Stimulated activated naive CD8-positive, alpha-beta T cell treated with anti-CD3 and anti-CD28 coated beads, Interleukin-15, amount 100 ng/mL, for 72 hours (primary cell): ENCODE data around the gene NETO2.
"Not testable (repeated sequence)": the region's sequence is repeated elsewhere in the genome, so short reads cannot be mapped to it uniquely, and the experiment has no call there.

ENCODE experiments used
- ATAC-seq: fragments of 150-1000 bp; cut with Tn5 transposase; 2 replicates; pipeline ENCODE4 v1.10.0; 2021; ENCODE audit warnings: mild to moderate bottlenecking, moderate library complexity
- DNase-seq, 2 donors: peaks; one replicate each; pipeline ENCODE4 v3.0.0; 2021 to 2022
- H3K27ac Mint-ChIP-seq, 2 donors: one replicate each; pipeline ENCODE4 v1.8.0; 2022; ENCODE audit warnings: mild to moderate bottlenecking in 2 of 2, mixed read lengths in 2 of 2, moderate library complexity in 2 of 2
- H3K27me3 Mint-ChIP-seq: one replicate; pipeline ENCODE4 v1.8.0; 2022; ENCODE audit warnings: mixed read lengths
- H3K4me1 Mint-ChIP-seq: one replicate; pipeline ENCODE4 v1.8.0; 2022; ENCODE audit warnings: mild to moderate bottlenecking, mixed read lengths
- H3K4me3 Mint-ChIP-seq, 2 donors: one replicate each; pipeline ENCODE4 v1.8.0; 2022; ENCODE audit warnings: mild to moderate bottlenecking in 2 of 2, mixed read lengths in 2 of 2, moderate library complexity in 1 of 2
- H3K9me3 Mint-ChIP-seq, 2 donors: one replicate each; pipeline ENCODE4 v1.8.0; 2022; ENCODE audit warnings: mixed read lengths in 2 of 2

The NETO2 gene, protein sequence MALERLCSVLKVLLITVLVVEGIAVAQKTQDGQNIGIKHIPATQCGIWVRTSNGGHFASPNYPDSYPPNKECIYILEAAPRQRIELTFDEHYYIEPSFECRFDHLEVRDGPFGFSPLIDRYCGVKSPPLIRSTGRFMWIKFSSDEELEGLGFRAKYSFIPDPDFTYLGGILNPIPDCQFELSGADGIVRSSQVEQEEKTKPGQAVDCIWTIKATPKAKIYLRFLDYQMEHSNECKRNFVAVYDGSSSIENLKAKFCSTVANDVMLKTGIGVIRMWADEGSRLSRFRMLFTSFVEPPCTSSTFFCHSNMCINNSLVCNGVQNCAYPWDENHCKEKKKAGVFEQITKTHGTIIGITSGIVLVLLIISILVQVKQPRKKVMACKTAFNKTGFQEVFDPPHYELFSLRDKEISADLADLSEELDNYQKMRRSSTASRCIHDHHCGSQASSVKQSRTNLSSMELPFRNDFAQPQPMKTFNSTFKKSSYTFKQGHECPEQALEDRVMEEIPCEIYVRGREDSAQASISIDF

DNA sequence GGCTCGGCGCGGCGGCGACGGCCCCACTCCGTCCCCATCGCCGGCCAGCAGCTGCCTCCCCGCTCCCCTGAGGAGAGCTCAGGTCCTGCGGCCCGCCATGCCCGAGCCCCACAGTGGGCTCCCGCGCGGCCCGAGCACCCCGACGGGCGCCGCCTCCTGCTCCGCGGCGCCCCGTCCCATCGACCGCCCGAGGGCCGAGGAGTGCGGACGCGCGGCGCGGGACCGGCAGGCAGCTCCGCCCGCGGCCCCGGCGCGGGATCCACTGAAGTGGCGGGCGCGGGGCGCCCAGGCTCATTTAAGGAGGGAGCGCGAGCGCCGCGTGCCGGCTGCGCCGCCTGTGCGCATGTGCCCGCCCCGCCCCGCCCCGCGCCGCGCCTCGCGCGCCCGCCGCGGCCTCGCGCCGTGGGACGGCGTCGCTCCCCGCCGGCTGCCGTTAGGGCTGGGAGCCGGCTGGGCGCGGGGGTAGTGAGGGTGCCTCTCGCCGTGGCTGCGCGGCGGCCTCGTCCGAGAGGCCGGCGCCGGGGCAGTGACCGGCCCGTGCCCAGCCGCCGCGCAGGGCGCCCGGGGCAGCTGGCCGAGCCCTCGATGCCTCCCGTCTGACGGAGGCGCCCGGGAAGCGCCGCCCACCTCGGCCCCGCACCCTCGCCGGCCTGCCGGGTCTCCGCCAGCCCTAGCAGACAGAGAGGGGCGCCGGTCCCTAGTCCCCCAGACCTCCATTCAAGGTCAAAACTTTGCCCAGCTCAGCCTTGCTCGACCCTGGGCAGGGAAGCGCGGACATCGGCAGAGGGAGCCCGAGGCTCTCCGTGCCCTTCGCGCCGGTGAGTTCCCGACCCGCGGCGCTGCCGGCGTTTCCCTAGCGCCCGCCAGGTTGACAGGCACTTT, at the start of gene NETO2:
Gene NETO2, minus strand, starts transcription at position 269 of the 882 bp plus-strand sequence. CDS start 333 bp downstream, outside the sequence.
- Mint-ChIP-seq H3K9me3 (no peaks in the 10 kb centered on the region), H3K27me3 (peaks cover 45% of the 10 kb centered on the region), H3K4me1 (peaks cover 19% of the 10 kb centered on the region), H3K4me3 (peak within 1 kb of the TSS; percentile 89 to 91), H3K27ac (peak within 1 kb of the TSS in 1 of 2 donors; percentile 59)
- peak; percentile 76 for ATAC-seq
- DNase-seq: peak; percentile 58 to 69

DNA sequence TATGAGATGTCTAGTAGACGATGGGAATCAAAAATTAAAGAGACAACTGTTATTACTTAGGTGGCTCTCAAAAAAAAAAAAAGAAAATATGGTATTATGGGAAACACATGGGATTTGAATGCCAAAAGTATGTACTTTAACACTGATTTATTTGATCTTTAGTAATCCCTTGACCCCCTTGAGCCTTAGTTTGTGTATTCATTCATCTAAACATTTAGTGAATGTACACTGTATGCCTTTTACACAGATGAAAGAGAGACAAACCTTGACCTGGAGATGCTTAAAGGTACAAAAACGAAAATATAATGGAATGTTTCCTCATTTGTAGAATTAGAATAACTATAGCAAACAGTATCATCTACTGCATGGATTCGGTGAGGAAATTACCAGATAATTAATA, 38.6 kb upstream of the NETO2 start:
- no peak for DNase-seq
- Mint-ChIP-seq H3K27ac (no peak overlapping the region), H3K4me1 (no peaks in the 10 kb centered on the region), H3K4me3 (no peak overlapping the region), H3K9me3 (peaks cover 0 to 14% of the 10 kb centered on the region in 2 donors), H3K27me3 (no peaks in the 10 kb centered on the region)
- ATAC-seq: no peak

DNA sequence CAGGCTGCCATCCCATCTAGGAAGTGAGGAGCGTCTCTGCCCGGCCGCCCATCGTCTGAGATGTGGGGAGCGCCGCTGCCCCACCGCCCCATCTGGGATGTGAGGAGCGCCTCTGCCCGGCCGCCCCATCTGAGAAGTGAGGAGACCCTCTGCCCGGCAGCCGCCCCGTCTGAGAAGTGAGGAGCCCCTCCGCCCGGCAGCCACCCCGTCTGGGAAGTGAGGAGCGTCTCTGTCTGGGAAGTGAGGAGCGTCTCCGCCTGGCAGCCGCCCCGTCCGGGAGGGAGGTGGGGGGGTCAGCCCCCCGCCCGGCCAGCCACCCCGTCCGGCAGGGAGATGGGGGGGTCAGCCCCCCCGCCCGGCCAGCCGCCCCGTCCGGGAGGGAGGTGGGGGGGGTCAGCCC, 37.3 kb upstream of the NETO2 start:
- not testable (repeated sequence) for DNase-seq, H3K4me1 Mint-ChIP-seq, H3K27ac Mint-ChIP-seq, H3K4me3 Mint-ChIP-seq, H3K27me3 Mint-ChIP-seq
- peaks cover 0 to 14% of the 10 kb centered on the region in 2 donors for H3K9me3 Mint-ChIP-seq
- ATAC-seq: peak; percentile 43

DNA sequence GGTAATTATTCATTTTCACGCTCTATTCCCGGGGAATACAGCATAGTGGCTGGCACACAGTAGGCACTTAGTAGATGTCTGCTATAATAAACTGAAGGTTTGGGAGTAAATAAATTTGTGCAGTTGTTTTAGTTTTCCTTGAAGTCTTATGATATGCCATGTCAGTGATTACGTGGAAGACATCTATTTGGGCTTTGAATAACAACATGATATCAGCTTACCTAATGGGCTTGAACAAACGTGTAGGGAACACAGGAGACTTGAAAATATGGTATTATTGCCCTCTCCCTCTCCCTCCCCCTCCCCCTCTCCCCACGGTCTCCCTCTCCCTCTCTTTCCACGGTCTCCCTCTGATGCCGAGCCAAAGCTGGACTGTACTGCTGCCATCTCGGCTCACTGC, 36.3 kb upstream of the NETO2 start:
- H3K4me3 Mint-ChIP-seq: no peak overlapping the region
- no peaks in the 10 kb centered on the region for H3K27me3 Mint-ChIP-seq
- no peak for ATAC-seq
- DNase-seq: no peak
- H3K27ac Mint-ChIP-seq: no peak overlapping the region
- H3K4me1 Mint-ChIP-seq: no peaks in the 10 kb centered on the region
- peaks cover 0 to 10% of the 10 kb centered on the region in 2 donors for H3K9me3 Mint-ChIP-seq

DNA sequence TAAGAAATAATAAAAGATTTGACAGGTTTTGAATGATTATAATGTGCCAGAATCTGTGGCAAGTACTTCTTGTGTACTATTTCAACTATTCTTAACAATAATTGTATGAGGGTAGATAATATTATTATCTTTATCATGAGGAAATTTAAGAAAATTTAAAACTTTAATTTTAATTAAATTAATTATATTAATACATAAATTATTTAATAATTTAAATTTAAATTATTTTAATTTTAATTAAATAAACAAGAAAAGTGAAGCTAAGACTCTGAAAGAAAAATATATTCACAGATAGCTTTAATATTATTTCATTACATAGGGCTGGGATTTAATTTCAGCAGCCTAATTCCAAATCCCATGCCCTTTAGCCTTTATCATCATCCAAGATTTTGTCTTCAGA, 31.4 kb upstream of the NETO2 start:
- ATAC-seq (no peak), DNase-seq (no peak)
- Mint-ChIP-seq H3K27ac (no peak overlapping the region), H3K4me1 (no peaks in the 10 kb centered on the region), H3K9me3 (peaks cover 0 to 3% of the 10 kb centered on the region in 2 donors), H3K4me3 (no peak overlapping the region), H3K27me3 (no peaks in the 10 kb centered on the region)

DNA sequence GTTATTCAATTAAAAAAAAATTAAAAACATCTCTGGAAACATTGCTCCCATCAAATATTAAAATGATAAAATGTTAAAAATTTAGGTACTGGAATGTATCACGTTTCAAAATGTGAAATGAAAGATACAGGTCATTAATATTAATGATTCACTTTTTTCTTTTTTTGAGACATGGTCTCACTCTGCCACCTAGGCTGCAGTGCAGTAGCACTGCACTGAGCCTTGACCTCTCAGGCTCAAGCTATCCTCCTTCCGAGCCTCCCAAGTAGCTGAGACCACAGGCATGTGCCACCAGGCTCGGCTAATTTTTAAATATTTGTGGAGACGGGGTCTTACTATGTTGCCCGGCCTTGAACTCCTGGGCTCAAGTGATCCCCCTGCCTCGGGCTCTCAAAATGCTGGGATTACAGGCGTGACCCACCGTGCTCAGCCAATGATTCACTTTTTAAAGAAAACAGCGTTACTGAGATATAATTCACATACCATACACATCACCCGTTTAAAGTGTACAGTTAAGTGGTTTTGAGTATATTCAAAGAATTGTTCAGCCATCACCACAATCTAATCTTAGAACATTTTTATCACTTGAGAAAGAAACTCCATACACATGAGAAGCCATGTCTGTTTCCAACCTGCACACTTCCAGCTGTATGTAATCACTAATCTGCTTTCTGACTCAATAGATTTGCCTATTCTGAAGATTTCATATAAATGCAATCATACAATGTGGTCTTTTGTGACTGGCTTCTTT, 19.1 kb upstream of the NETO2 start:
- ATAC-seq: no peak
- H3K4me3 Mint-ChIP-seq: no peak overlapping the region
- H3K4me1 Mint-ChIP-seq: no peaks in the 10 kb centered on the region
- DNase-seq: no peak
- no peaks in the 10 kb centered on the region for H3K9me3 Mint-ChIP-seq
- H3K27me3 Mint-ChIP-seq: no peaks in the 10 kb centered on the region
- H3K27ac Mint-ChIP-seq: no peak overlapping the region

DNA sequence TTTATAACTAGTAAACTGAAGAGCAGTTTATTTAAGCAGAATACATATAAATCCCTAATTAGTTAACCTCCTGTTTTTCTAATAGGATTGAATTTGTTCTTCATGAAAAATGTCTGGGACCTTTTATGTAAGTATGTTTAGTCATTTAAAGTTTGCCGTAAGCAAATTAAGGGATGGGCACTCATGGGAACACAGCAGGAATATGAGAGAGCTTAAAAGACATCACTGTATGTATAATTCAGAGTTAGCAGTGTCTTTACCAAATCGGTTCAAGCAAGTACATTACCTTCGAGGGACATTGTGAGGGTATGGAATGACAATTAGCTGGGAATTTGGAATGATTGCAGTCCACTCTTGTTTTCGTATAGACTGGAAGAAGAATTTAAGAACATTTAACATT, 17.7 kb upstream of the NETO2 start:
- no peak for ATAC-seq
- Mint-ChIP-seq H3K27ac (no peak overlapping the region), H3K4me3 (no peak overlapping the region), H3K4me1 (no peaks in the 10 kb centered on the region), H3K9me3 (no peaks in the 10 kb centered on the region), H3K27me3 (no peaks in the 10 kb centered on the region)
- DNase-seq: no peak

DNA sequence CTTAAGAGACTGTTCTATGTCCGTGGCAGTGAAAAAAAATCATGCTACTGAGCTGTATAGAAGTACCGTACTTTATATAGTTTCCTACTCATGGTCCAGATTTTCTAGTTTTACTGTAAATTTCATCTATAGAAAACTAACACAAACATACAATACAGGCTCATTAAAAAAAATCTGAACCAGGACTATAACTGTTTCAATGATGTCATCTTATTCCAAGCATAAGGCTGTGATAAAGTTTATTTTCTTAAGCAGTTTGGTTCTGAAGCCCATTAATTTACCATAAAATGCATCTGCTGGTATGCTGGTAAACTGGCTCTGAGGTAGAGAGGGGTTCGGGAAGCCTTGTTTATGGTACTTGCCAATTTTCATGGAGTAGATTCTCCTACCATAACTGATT, 16.7 kb upstream of the NETO2 start:
- H3K27ac Mint-ChIP-seq: no peak overlapping the region

DNA sequence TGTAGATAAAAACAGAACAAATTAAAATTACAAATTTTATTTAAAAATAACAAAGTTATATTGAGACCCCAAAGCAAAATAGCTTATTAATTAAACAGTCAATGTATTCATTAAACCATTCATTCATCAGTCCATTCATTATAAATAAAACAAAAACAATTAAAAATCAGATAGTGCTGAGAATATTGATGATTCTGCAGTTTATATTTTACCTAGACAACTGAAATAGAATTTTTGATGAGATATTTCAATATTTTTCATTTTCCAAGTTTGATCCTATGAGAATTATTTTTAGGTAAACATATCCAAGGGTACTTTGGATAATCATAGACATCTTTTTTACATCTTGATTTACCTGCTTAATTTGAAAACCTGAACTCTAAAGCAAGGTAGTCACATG, 15.2 kb upstream of the NETO2 start:
- Mint-ChIP-seq H3K9me3 (no peaks in the 10 kb centered on the region), H3K27me3 (no peaks in the 10 kb centered on the region), H3K4me3 (no peak overlapping the region), H3K27ac (no peak overlapping the region), H3K4me1 (no peaks in the 10 kb centered on the region)
- no peak for DNase-seq
- ATAC-seq: no peak

More for the DNA sequence above, 16.7 kb upstream of the NETO2 start:
- Mint-ChIP-seq H3K4me1 (no peaks in the 10 kb centered on the region), H3K9me3 (no peaks in the 10 kb centered on the region), H3K27me3 (no peaks in the 10 kb centered on the region), H3K4me3 (no peak overlapping the region)
- DNase-seq: no peak
- no peak for ATAC-seq

DNA sequence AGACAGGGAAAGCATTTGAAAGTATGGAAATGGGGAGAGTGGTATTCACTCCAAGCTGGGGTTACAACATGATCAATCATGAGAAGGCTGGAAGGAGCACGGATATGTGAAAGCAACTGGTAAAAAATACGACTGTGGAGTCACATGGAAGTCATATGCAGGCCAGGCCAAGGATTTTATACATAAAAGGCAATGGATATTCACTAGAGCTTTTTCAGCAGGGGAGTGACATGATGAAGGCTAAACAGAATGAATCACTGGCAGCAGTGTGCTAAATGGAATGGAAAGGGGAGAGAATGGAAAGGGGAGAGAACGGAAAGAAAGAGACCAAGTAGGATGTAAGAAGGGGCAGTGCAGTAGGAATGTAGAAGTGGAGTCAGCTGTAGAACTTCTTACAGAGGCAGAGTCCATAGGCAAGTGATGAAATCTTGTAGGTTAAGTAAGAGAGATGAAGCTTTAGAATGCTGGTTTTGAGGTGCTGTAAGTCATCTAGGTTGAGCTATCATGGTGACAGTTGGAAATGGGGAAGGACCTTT, 13.0 kb upstream of the NETO2 start:
- H3K4me3 Mint-ChIP-seq: no peak overlapping the region
- peaks cover 8 to 15% of the 10 kb centered on the region in 2 donors for H3K9me3 Mint-ChIP-seq
- no peak overlapping the region for H3K27ac Mint-ChIP-seq
- DNase-seq (no peak), ATAC-seq (no peak)
- no peaks in the 10 kb centered on the region for H3K4me1 Mint-ChIP-seq
- no peaks in the 10 kb centered on the region for H3K27me3 Mint-ChIP-seq

DNA sequence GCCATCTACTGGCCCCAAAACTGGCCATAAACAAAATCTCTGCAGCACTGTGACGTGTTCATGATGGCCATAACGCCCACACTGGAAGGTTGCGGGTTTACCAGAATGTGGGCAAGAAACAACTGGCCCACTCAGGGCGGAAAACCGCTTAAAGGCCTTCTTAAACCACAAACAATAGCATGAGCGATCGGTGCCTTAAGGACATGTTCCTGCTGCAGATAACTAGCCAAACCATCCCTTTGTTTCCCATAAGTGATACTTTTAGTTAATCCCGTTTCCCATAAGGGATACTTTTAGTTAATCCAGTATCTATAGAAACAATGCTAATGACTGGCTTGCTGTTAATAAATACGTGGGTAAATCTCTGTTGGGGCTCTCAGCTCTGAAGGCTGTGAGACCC, 8.8 kb upstream of the NETO2 start:
- peaks cover 13 to 33% of the 10 kb centered on the region in 2 donors for H3K9me3 Mint-ChIP-seq
- not testable (repeated sequence) for H3K27ac Mint-ChIP-seq, DNase-seq, ATAC-seq, H3K4me1 Mint-ChIP-seq, H3K4me3 Mint-ChIP-seq, H3K27me3 Mint-ChIP-seq

DNA sequence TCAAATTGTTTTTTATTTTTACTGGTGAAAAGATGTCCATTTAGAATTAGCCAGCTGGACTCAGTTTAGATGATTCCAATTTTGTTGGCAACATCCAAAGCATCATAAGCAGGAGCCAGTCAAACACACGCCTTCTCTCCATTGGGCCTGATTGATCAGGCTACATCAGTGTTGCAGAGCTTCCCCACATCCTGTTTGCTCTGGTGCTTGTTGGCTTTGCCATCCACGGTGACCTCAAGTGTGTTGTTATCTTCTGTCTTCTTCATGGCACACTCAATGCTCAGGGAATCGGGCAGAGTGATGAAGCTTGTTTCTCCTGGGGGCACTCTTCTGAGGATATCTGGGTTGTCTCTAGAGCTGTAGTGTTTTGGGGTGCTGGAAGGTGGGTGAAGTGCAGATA, 6.3 kb upstream of the NETO2 start:
- peaks cover 13 to 33% of the 10 kb centered on the region in 2 donors for H3K9me3 Mint-ChIP-seq
- DNase-seq (no peak), ATAC-seq (no peak)
- no peaks in the 10 kb centered on the region for H3K4me1 Mint-ChIP-seq
- no peak overlapping the region for H3K27ac Mint-ChIP-seq
- peaks cover 24% of the 10 kb centered on the region for H3K27me3 Mint-ChIP-seq
- H3K4me3 Mint-ChIP-seq: no peak overlapping the region

DNA sequence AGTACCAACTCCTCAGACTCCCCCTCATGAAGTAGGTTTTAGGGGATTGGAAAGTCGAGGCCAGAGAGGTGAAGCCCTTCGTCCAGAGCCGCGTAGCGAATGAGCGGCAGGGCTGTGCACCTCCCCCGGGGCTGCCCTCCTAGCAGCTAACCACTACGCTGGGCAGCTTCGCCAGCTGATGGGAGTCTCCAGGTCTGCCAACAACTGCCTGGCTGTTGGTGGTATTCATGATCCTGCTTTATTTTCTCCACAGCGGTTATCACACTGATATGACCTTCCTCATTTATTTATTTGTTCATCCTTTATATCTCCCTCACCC, 773 bp upstream of the NETO2 start:
- Mint-ChIP-seq H3K9me3 (no peaks in the 10 kb centered on the region), H3K4me1 (peaks cover 19% of the 10 kb centered on the region), H3K4me3 (peak overlapping the region; percentile 84 to 86), H3K27ac (no peak overlapping the region), H3K27me3 (peaks cover 45% of the 10 kb centered on the region)
- ATAC-seq: no peak
- DNase-seq: no peak

DNA sequence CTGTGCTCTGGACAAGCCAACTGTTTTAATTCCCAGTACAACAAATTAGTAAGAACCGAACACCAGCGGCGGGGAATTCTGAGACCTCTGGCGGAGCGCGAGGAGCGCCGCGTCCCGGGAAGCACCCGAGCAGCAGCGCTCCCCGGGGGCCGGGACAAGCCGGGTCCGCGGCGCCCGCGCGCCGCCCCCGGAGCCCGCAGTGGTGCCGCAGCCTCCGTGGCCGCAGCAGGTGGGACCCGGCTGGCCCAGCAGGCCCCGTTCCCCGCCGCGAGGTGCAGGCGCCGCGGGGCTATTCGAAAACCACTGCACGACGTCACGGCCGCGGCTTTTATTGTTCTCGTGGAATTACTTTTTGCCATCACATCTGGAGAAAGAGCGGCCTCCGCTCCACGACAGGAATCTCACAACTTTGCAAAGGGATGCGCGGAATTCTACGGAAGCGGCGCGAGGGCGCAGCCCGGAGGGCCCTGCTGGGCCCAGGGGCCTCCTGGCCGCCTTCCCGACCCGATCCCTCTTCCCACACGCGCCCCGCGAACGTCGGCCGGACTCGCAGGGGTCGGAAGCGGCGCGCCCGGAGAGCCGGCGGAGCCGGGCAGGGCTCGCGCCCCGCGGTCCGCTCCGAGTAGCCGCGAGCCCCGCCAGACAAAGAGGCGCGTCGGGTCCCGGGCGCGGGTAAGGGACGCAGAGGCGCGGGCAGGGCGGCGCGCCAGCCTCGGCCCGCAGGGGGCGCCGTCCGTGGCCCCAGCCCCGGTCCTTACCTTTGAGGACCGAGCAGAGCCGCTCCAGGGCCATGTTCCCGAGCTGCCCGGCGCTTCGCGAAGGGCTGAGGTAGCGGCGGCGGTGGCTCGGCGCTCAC, 696 bp downstream of the NETO2 start:
- peaks cover 26% of the 10 kb centered on the region for H3K4me1 Mint-ChIP-seq
- no peaks in the 10 kb centered on the region for H3K9me3 Mint-ChIP-seq
- H3K4me3 Mint-ChIP-seq: peak overlapping the region; percentile 89 to 91
- H3K27me3 Mint-ChIP-seq: peaks cover 45% of the 10 kb centered on the region
- DNase-seq (peak; percentile 75 to 81), ATAC-seq (peak; percentile 86)
- H3K27ac Mint-ChIP-seq: no peak overlapping the region
